8988T (cell line): ENCODE results near the gene ARHGAP32.

Source experiments
- DNase-seq: peaks from one replicate; pipeline ENCODE4 v3.0.0; 2011

ARHGAP32 gene

GRCh38 chr11:129106788-129107187 lies 85.3 kb downstream of the ARHGAP32 start:
- DNase-seq: no peak

GRCh38 chr11:129102756-129103155 lies 89.4 kb downstream of the ARHGAP32 start:
- DNase-seq: no peak

- DNase-seq: no peak
Measured at GRCh38 chr11:129102225-129102624, 89.9 kb downstream of the ARHGAP32 start.

- no peak for DNase-seq
Measured at GRCh38 chr11:129093283-129093682, 98.8 kb downstream of the ARHGAP32 start.

- DNase-seq: no peak
Measured at GRCh38 chr11:129090056-129090455, 102.1 kb downstream of the ARHGAP32 start.

GRCh38 chr11:129089279-129089678 lies 102.8 kb downstream of the ARHGAP32 start:
- DNase-seq: no peak

GRCh38 chr11:129086976-129087375 lies 105.1 kb downstream of the ARHGAP32 start:
- no peak for DNase-seq

GRCh38 chr11:129077191-129077590 lies 114.9 kb downstream of the ARHGAP32 start:
- DNase-seq: no peak

GRCh38 chr11:129075757-129076156 lies 116.4 kb downstream of the ARHGAP32 start:
- no peak for DNase-seq

- DNase-seq: no peak
Measured at GRCh38 chr11:129067454-129067853, 124.7 kb downstream of the ARHGAP32 start.

- DNase-seq: no peak
Measured at GRCh38 chr11:129066229-129066628, 125.9 kb downstream of the ARHGAP32 start.

GRCh38 chr11:129063118-129063517 lies 129.0 kb downstream of the ARHGAP32 start:
- DNase-seq: no peak

- peak; percentile 10 for DNase-seq
Measured at GRCh38 chr11:129061492-129062230, 130.5 kb downstream of the ARHGAP32 start.

GRCh38 chr11:129056916-129057315 lies 135.2 kb downstream of the ARHGAP32 start:
- no peak for DNase-seq

- DNase-seq: no peak
Measured at GRCh38 chr11:129055196-129055595, 136.9 kb downstream of the ARHGAP32 start.

GRCh38 chr11:129048911-129049310 lies 143.2 kb downstream of the ARHGAP32 start:
- DNase-seq: no peak

- no peak for DNase-seq
Measured at GRCh38 chr11:129045150-129045549, 147.0 kb downstream of the ARHGAP32 start.

GRCh38 chr11:129042503-129042902 lies 149.6 kb downstream of the ARHGAP32 start:
- no peak for DNase-seq

- DNase-seq: no peak
Measured at GRCh38 chr11:129041611-129042018, 150.5 kb downstream of the ARHGAP32 start.

- no peak for DNase-seq
Measured at GRCh38 chr11:129040934-129041333, 151.2 kb downstream of the ARHGAP32 start.

GRCh38 chr11:129035244-129035643 lies 156.9 kb downstream of the ARHGAP32 start:
- DNase-seq: no peak

- no peak for DNase-seq
Measured at GRCh38 chr11:129034001-129034400, 158.1 kb downstream of the ARHGAP32 start.

GRCh38 chr11:129023968-129024676 lies 168.0 kb downstream of the ARHGAP32 start:
- DNase-seq: no peak

- no peak for DNase-seq
Measured at GRCh38 chr11:129021295-129021694, 170.8 kb downstream of the ARHGAP32 start.
